Smooth muscle cell (in vitro differentiated cells): ENCODE measurements around the gene RTN4R. TPM values are rescaled to one million over a fixed set of nuclear protein-coding genes. Genes with fewer than 3 reads are reported as not detected.

Source experiments
- DNase-seq: peaks from one replicate; lab custom pipeline; 2025; ENCODE audit not compliant: unreplicated experiment; lab: John Stamatoyannopoulos, UW
- H2AFZ ChIP-seq: fragments of 200-600 bp; sonication (generic); 2 replicates; pipeline ENCODE4 v1.6.0; 2016; ENCODE audit warnings: antibody characterized with exemption, low read depth, mild to moderate bottlenecking
- H3F3A ChIP-seq: fragments of 200-600 bp; sonication (generic); 2 replicates; pipeline ENCODE4 v1.6.0; 2017; ENCODE audit warnings: antibody characterized with exemption, low read depth
- H3K27ac ChIP-seq: fragments of 200-600 bp; sonication (generic); 2 replicates; pipeline ENCODE4 v1.5.1; 2016; ENCODE audit warnings: low read depth, mild to moderate bottlenecking
- H3K27me3 ChIP-seq: fragments of 200-600 bp; sonication (generic); 2 replicates; pipeline ENCODE4 v1.6.1; 2016; ENCODE audit warnings: low read depth, mild to moderate bottlenecking
- H3K36me3 ChIP-seq: fragments of 200-600 bp; sonication (generic); 2 replicates; pipeline ENCODE4 v1.5.1; 2016; ENCODE audit warnings: low read depth
- H3K4me1 ChIP-seq: fragments of 200-600 bp; sonication (generic); 2 replicates; pipeline ENCODE4 v1.5.1; 2016; ENCODE audit warnings: low read depth
- H3K4me2 ChIP-seq: fragments of 200-600 bp; sonication (generic); 2 replicates; pipeline ENCODE4 v1.6.0; 2016; ENCODE audit warnings: mild to moderate bottlenecking
- H3K4me3 ChIP-seq: fragments of 200-600 bp; sonication (generic); 2 replicates; pipeline ENCODE4 v1.5.1; 2016; ENCODE audit warnings: mild to moderate bottlenecking
- H3K79me2 ChIP-seq: fragments of 200-600 bp; sonication (generic); 2 replicates; pipeline ENCODE4 v1.6.0; 2016; ENCODE audit warnings: low read depth, mild to moderate bottlenecking
- H3K9ac ChIP-seq: fragments of 200-600 bp; sonication (generic); 2 replicates; pipeline ENCODE4 v1.6.0; 2016; ENCODE audit warnings: low read depth
- H3K9me3 ChIP-seq: fragments of 200-600 bp; sonication (generic); replicated peaks from 2 replicates; pipeline ENCODE4 v1.5.1; 2016; ENCODE audit warnings: low read depth
- H4K20me1 ChIP-seq: fragments of 200-600 bp; sonication (generic); 2 replicates; pipeline ENCODE4 v1.6.0; 2016; ENCODE audit warnings: low read depth
- WGBS: methylation state at CpG from one replicate; pipeline ENCODE4 v1.1.7; 2016; ENCODE audit warnings: low lambda C conversion rate; 5-methylcytosine and 5-hydroxymethylcytosine counted together
- polyA plus RNA-seq: library from polyadenylated mRNA; unstranded; fragments of >200 nt; fragmentation: Nextera tagmentation; extraction: Ambion mirVana; gene quantifications from 2 replicates; pipeline ENCODE4 v1.2.1, GENCODE V29; 2016
- total RNA-seq: library from RNA; depleted of rRNA; stranded (reverse); fragments of >200 nt; gene quantifications from 2 replicates; pipeline ENCODE4 v1.2.3, GENCODE V29; 2014
- TF ChIP-seq, protein P1 (sequence below): fragments of 200-600 bp; sonication (generic); IDR thresholded peaks from 2 replicates; pipeline ENCODE4 v1.5.1; 2017; ENCODE audit warnings: borderline replicate concordance, mild to moderate bottlenecking, antibody characterized with exemption; ENCODE audit not compliant: insufficient read depth, poor library complexity, severe bottlenecking

RTN4R gene
- total and polyA plus RNA-seq, 2 experiments from 2014 or later = 1.8 to 4.7 TPM

DNA sequence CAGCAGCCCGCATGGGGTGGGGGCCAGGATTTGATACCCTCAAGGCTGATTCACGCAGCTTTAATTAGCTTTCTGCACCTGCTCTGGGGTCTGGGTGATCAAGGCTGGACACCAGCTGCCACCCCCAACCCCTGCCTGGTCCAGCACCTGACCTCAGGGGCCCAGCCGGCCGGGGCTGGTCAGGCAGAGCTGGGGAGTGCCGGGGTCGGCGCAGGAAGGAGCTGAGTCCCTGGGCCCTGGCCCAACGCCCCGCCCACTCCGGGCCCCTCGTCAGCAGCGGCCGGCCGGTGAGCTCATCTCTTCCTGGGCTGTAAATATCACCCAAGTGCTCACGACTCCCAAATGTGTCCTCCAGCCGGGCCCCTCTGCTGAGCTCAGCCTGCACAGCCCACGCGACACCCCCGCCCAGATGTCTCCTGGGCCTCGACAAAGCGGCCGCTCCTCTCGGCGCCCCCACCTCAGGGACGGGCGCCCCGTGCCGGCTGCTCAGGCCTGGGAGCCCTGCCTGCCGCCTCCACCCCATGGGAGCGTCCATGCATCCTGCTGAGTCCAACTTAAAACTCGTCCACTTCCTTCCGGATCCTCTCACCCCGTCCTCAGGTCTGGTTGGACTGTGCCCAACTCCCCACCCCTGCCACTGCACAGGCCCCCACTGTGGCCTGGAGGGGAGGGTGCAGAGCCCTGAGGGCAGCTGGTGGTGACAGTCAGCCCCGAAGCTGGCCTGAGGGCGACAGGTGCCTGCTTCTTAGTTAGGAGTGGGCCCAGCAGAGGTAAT is 29.0 kb downstream of the RTN4R start:
- Histone ChIP-seq H3K27me3 (no peaks in the 10 kb centered on the region), H3K4me3 (no peak overlapping the region), H3F3A (no peaks in the 10 kb centered on the region), H3K4me1 (peaks cover 10% of the 10 kb centered on the region), H3K79me2 (no peaks in the 10 kb centered on the region), H4K20me1 (no peaks in the 10 kb centered on the region), H3K9me3 (no peaks in the 10 kb centered on the region), H3K36me3 (no peaks in the 10 kb centered on the region), H3K9ac (no peak overlapping the region), H2AFZ (no peak overlapping the region), H3K27ac (no peak overlapping the region), H3K4me2 (no peak overlapping the region)
- 81% methylated on average over 34 of the region's 35 CpGs for WGBS
- DNase-seq = no peak
- TF ChIP-seq, protein P1, sequence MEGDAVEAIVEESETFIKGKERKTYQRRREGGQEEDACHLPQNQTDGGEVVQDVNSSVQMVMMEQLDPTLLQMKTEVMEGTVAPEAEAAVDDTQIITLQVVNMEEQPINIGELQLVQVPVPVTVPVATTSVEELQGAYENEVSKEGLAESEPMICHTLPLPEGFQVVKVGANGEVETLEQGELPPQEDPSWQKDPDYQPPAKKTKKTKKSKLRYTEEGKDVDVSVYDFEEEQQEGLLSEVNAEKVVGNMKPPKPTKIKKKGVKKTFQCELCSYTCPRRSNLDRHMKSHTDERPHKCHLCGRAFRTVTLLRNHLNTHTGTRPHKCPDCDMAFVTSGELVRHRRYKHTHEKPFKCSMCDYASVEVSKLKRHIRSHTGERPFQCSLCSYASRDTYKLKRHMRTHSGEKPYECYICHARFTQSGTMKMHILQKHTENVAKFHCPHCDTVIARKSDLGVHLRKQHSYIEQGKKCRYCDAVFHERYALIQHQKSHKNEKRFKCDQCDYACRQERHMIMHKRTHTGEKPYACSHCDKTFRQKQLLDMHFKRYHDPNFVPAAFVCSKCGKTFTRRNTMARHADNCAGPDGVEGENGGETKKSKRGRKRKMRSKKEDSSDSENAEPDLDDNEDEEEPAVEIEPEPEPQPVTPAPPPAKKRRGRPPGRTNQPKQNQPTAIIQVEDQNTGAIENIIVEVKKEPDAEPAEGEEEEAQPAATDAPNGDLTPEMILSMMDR = no peak

DNA sequence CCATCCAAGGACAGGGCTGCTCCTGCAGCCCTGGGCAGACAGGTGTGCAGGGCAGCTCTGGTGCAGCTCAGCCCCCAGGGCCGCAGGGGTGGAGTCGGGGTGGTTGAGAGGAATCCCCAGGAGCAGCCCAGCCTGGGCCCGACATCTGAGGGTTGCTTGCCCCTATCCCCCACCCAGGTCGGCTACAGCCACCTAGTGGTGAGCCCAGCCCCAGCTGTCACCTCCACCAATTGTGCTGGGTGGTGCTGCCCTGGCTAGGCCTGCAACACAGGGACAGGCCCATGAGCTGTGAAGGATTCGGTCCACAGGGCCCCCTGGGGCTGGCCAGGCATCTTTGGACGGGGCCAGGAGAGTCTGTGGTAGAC is 29.6 kb downstream of the RTN4R start:
- H3F3A ChIP-seq = no peaks in the 10 kb centered on the region
- no peak overlapping the region for H2AFZ ChIP-seq
- H3K9ac ChIP-seq = no peak overlapping the region
- H3K4me2 ChIP-seq = no peak overlapping the region
- H3K27me3 ChIP-seq = no peaks in the 10 kb centered on the region
- H3K9me3 ChIP-seq = no peaks in the 10 kb centered on the region
- WGBS = 65% methylated on average over 6 of the region's 6 CpGs
- no peak for DNase-seq
- H3K4me3 ChIP-seq = no peak overlapping the region
- TF ChIP-seq, protein P1 = peak; percentile 20
- no peaks in the 10 kb centered on the region for H3K79me2 ChIP-seq
- peaks cover 4% of the 10 kb centered on the region for H3K4me1 ChIP-seq
- H3K36me3 ChIP-seq = no peaks in the 10 kb centered on the region
- H3K27ac ChIP-seq = no peak overlapping the region
- H4K20me1 ChIP-seq = no peaks in the 10 kb centered on the region

DNA sequence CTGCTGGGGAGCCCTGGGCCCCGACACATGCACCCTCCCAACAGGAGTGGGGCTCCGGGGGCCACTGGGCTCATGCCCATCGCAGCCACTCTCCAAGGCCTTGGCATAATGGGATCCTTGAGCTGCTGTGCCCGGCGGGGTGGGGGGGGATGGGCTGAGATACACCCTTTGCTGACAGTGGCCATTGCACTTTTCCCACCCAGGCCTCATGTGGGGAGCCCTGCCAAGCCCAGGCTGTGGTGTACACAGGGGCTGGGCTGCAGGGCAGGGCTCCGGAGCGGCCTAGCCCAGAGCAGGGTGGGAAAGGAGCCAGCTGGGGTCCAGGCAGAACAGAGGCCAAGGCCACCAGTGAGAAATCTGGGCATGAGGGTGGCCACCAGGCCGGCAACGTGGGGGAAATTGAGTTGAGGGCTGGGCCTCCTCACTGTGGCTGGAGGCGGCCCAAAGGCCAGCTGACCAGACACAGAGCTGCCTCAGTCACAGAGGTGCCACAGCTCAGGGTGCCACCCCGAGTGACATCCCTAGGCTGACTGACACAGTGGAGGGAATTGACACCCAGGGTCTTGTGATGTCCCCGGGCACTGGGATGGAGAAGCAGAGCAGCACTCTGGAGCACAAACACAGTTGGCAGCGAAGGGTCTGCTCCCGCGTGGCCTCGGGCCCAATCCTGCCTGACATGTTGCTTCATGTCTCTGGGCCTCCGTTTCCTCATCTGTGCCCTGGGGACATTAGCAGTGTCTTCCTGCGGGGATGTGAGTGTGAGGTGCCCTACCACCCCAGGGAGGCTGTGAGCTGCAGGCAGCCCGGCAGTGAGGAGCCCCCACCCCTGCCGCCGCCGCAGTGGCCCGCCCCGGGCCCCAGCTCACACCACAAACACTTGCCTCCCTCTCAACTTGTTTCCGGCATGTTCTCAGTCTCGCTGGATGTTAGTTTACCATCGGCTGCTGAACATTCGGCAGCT is 30.4 kb downstream of the RTN4R start:
- Histone ChIP-seq H2AFZ (no peak overlapping the region), H3K27ac (no peak overlapping the region), H3K4me1 (no peaks in the 10 kb centered on the region), H3K9ac (no peak overlapping the region), H3K27me3 (no peaks in the 10 kb centered on the region), H3K79me2 (no peaks in the 10 kb centered on the region), H3K4me2 (no peak overlapping the region), H4K20me1 (no peaks in the 10 kb centered on the region), H3K4me3 (no peak overlapping the region), H3K9me3 (no peaks in the 10 kb centered on the region), H3K36me3 (no peaks in the 10 kb centered on the region), H3F3A (no peaks in the 10 kb centered on the region)
- WGBS = 90% methylated on average over 28 of the region's 28 CpGs
- no peak for DNase-seq
- TF ChIP-seq, protein P1 = no peak
